Tibial artery (tissue), 4 donors: Measurements from ENCODE around the gene CREB3L4.

Experiments used
- DNase-seq, 2 donors: peaks; one replicate each; pipeline ENCODE4 v3.0.0-alpha.2; 2019
- H3K27ac ChIP-seq, 2 donors: fragments of 200-600 bp; sonication (generic) in 1 of 2; 1 replicate in 1 of 2; 2 replicates in 1 of 2; pipeline ENCODE4 v1.5.1; 2018 to 2019; ENCODE audit warnings: mild to moderate bottlenecking in 1 of 2
- H3K27me3 ChIP-seq, 2 donors: fragments of 200-600 bp; sonication (generic) in 1 of 2; one replicate each; pipeline versions ENCODE4 v1.5.1 to v1.6.0; 2016 to 2019
- H3K36me3 ChIP-seq, 3 donors: fragments of 200-600 bp; sonication (generic) in 2 of 3; one replicate each; pipeline ENCODE4 v1.5.1; 2016 to 2019; ENCODE audit warnings: mild to moderate bottlenecking in 2 of 3
- H3K4me1 ChIP-seq, 4 donors: fragments of 200-600 bp; sonication (generic) in 2 of 4; 1 replicate in 3 of 4; 2 replicates in 1 of 4; pipeline ENCODE4 v1.5.1; 2016 to 2019
- H3K4me3 ChIP-seq, 2 donors: fragments of 200-600 bp; sonication (generic) in 1 of 2; 1 replicate in 1 of 2; 2 replicates in 1 of 2; pipeline ENCODE4 v1.5.1; 2018 to 2019; ENCODE audit warnings: mild to moderate bottlenecking in 2 of 2
- H3K9me3 ChIP-seq, 3 donors: fragments of 200-600 bp; sonication (generic) in 1 of 3; one replicate each; pipeline ENCODE4 v1.5.1; 2016 to 2019
- CTCF ChIP-seq, 2 experiments: fragments of 200-600 bp in 1 of 2; fragments of 450-650 bp in 1 of 2; IDR thresholded peaks; one replicate each; pipeline ENCODE4 v1.5.1; 2017 to 2019; ENCODE audit warnings: antibody characterized with exemption in 2 of 2, mild to moderate bottlenecking in 1 of 2, moderate library complexity in 1 of 2
- intact Hi-C: fragments of 100-400 bp; cut with DNase I; formaldehyde crosslinking; loops from one replicate; pipeline ENCODE4 v1.15.0; 2023; ENCODE audit warnings: low total_unique reads

CREB3L4 gene

DNA sequence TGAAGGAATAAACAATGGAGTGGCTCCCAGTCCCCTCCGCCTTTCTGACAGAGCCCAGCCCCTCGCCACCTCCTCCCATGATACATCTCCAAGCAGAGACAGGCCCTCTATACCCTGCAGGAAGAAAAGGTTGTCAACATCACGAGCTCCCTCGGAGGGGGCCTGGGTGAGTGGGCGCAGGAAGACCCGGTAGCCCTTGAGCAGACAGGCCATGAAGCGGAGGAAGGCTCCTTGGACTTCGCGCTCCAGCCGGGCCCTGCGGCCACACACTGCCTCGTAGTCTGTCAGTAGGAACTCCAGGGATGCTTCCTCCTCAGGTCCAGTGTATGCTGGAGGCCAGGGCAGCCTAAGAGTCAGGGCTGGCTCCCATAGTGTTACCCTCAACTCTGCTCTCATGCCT is 28.2 kb upstream of the CREB3L4 start:
- DNase-seq = no peak

GRCh38 chr1:153940756-153941155 is 26.9 kb upstream of the CREB3L4 start:
- H3K27me3 ChIP-seq = no peaks in the 10 kb centered on the region
- no peaks in the 10 kb centered on the region for H3K9me3 ChIP-seq
- no peak for DNase-seq
- TF ChIP-seq CTCF (IDR thresholded peaks at IDR 0.05) = no peak
- H3K27ac ChIP-seq = no peak overlapping the region
- no peak overlapping the region for H3K4me3 ChIP-seq
- H3K4me1 ChIP-seq = peaks cover 0 to 23% (median 10%) of the 10 kb centered on the region in 4 donors
- peaks cover 49 to 82% (median 67%) of the 10 kb centered on the region in 3 donors for H3K36me3 ChIP-seq
- intact Hi-C loops = loop anchor here (10.0 kb wide), 1 partner anchor 266 kb away; the partner anchor contains the start of genes ILF2 and NPR1

More for the DNA sequence above, 28.2 kb upstream of the CREB3L4 start:
- no peak overlapping the region for H3K4me3 ChIP-seq
- no peaks in the 10 kb centered on the region for H3K9me3 ChIP-seq
- peaks cover 59 to 95% (median 80%) of the 10 kb centered on the region in 3 donors for H3K36me3 ChIP-seq
- peaks cover 0 to 10% (median under 1%) of the 10 kb centered on the region in 4 donors for H3K4me1 ChIP-seq
- H3K27ac ChIP-seq = no peak overlapping the region
- H3K27me3 ChIP-seq = no peaks in the 10 kb centered on the region
- no peak for TF ChIP-seq CTCF (IDR thresholded peaks at IDR 0.05)
- intact Hi-C loops = no loop called here

DNA sequence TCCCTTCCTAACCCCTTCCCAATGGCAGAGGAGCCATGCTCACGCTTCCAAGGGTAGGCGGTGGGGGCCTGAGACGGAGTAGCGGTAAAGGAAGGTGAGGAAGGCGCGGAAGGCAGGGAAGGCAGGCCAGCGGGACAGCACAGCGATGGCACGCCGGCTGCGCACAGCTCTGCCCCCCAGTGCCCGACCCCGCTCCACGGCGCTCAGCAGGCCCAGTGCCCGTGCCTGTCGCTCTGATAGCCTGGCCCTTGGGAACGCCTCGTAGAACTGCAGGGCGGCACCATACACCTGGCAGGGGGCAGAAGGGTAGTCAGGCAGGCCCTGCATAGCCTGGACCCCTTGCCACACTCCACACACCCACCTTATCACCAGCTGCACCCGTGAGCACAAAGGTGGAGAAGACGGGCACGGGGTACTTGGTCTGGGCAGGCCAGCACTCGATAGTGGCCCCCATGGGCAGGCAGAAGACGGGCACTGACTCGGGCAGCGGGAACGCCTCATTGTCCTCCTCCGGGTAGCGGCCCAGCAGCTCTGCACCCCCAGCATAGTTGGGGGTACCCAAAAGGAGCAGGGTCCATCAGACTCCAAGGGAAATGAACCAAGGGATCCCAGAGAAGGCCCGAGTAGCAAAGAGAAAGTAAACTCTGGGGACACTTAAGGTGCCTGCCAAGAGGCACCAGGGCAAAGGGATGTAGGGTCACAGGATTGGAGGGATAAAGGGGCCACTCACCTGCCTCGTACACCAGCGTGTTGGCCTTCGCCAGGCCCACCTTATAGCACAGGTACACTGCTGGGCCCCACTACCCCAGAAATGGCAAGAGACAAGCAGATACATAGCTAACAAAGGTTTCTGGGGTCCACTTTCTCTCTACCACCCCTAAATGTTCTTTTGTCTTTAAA is 25.6 kb upstream of the CREB3L4 start:
- Histone ChIP-seq H3K36me3 (peaks cover 38 to 69% (median 54%) of the 10 kb centered on the region in 3 donors), H3K4me1 (peaks cover 0 to 29% (median 15%) of the 10 kb centered on the region in 4 donors), H3K9me3 (no peaks in the 10 kb centered on the region), H3K27me3 (no peaks in the 10 kb centered on the region), H3K4me3 (no peak overlapping the region), H3K27ac (no peak overlapping the region)
- intact Hi-C loops = loop anchor here (10.0 kb wide), 1 partner anchor 267 kb away; the partner anchor contains the start of genes ILF2 and NPR1
- no peak for TF ChIP-seq CTCF (IDR thresholded peaks at IDR 0.05)
- no peak for DNase-seq

GRCh38 chr1:153942766-153943549 is 24.7 kb upstream of the CREB3L4 start:
- no peak for DNase-seq
- H3K9me3 ChIP-seq = no peaks in the 10 kb centered on the region
- no peaks in the 10 kb centered on the region for H3K27me3 ChIP-seq
- intact Hi-C loops = loop anchor here (10.0 kb wide), 1 partner anchor 268 kb away; the partner anchor contains the start of genes ILF2 and NPR1
- no peak for TF ChIP-seq CTCF (IDR thresholded peaks at IDR 0.05)
- H3K27ac ChIP-seq = no peak overlapping the region
- peaks cover 33 to 66% (median 47%) of the 10 kb centered on the region in 3 donors for H3K36me3 ChIP-seq
- no peak overlapping the region for H3K4me3 ChIP-seq
- H3K4me1 ChIP-seq = peaks cover 0 to 31% (median 15%) of the 10 kb centered on the region in 4 donors

DNA sequence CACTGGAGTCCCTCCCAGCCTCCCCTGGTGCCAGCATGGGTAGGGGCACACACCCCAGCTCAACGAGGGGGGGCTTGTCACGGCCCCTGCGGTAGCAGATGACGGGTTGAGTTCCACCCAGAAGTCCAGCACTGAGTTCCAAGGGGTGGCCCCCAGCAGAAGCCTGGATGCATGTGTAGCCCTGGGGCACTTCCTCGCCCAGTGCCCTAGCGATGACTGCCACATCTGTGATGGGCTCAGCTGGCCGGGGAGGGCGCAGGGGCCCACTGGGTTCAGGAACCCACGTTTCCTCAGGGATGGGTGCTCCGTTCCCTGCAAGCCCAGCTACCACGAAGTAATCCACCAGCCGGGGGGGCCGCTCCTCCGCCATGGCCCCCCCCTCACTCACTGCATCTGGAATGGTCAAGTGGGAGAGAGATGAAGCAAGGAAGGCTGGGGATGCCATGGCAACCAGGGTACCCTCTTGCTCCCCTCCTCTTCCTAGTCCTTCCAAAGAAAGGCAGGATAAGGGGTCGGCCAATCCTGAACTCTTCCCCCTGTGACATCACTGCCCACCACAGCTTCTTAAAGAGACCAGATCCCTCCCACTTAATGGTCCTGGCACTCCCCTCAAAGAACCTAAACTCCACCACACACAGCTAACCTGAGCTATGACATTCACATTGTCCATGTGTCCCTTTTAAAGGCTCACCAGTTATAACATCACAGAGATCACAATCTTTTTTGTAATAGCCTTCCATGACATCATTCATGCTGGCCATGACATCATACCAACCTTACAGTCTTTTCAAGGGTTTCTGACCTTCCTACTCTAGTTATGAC is 23.5 kb upstream of the CREB3L4 start:
- intact Hi-C loops = loop anchor here (10.0 kb wide), 1 partner anchor 269 kb away; the partner anchor contains the start of genes ILF2 and NPR1
- Histone ChIP-seq H3K27me3 (no peaks in the 10 kb centered on the region), H3K36me3 (peaks cover 43 to 68% (median 52%) of the 10 kb centered on the region in 3 donors), H3K4me1 (peaks cover 0 to 31% (median 15%) of the 10 kb centered on the region in 4 donors), H3K27ac (peak overlapping the region; percentile 94 to 98), H3K9me3 (no peaks in the 10 kb centered on the region), H3K4me3 (peak overlapping the region in 1 of 2 donors; percentile 93)
- no peak for TF ChIP-seq CTCF (IDR thresholded peaks at IDR 0.05)
- DNase-seq = no peak
